GM12891 (cell line): ENCODE results near the gene NRP2.

Experiments
- POLR2A ChIP-seq: IDR thresholded peaks from 2 replicates; pipeline ENCODE4 v1.6.1; 2011; ENCODE audit warnings: low read depth, low read length, control low read depth
- POLR2AphosphoS5 ChIP-seq: IDR thresholded peaks from 2 replicates; pipeline ENCODE4 v1.6.1; 2011; ENCODE audit warnings: low read depth, low read length, control low read depth

GRCh38 chr2:205682239-205682970, at the start of gene NRP2:
- TF ChIP-seq POLR2A (no peak), POLR2AphosphoS5 (no peak)
